Heart right ventricle (tissue), 16 donors: ENCODE measurements around the gene PWWP2B. TPM values are rescaled to one million over a fixed set of nuclear protein-coding genes. Genes with fewer than 3 reads are reported as not detected.

Experiments
- ATAC-seq, 8 donors: fragments of 200-7000 bp; cut with Tn5 transposase; one replicate each; pipeline ENCODE4 v1.9.1; 2020; ENCODE audit warnings: mild to moderate bottlenecking in 8 of 8, moderate library complexity in 8 of 8, moderate number of reproducible peaks in 1 of 8
- DNase-seq, 2 donors: peaks; one replicate each; pipeline ENCODE4 v3.0.0-alpha.2; 2020
- H3K27ac ChIP-seq, 10 donors: fragments of 200-600 bp; sonication (generic) in 2 of 10; one replicate each; pipeline versions ENCODE4 v1.5.0 to v1.8.0; 2020 to 2022; ENCODE audit warnings: mild to moderate bottlenecking in 3 of 10
- H3K27me3 ChIP-seq, 7 donors: fragments of 200-600 bp; one replicate each; pipeline ENCODE4 v1.8.0; 2021 to 2022; ENCODE audit warnings: mild to moderate bottlenecking in 2 of 7
- H3K36me3 ChIP-seq, 9 donors: fragments of 200-600 bp; sonication (generic) in 1 of 9; one replicate each; pipeline versions ENCODE4 v1.5.0 to v1.8.0; 2020 to 2022; ENCODE audit warnings: mild to moderate bottlenecking in 2 of 9
- H3K4me1 ChIP-seq, 9 donors: fragments of 200-600 bp; sonication (generic) in 1 of 9; one replicate each; pipeline versions ENCODE4 v1.5.0 to v1.8.0; 2020 to 2022; ENCODE audit warnings: mild to moderate bottlenecking in 4 of 9
- H3K4me3 ChIP-seq, 10 donors: fragments of 200-600 bp; sonication (generic) in 2 of 10; one replicate each; pipeline versions ENCODE4 v1.5.0 to v1.8.0; 2020 to 2022; ENCODE audit warnings: mild to moderate bottlenecking in 7 of 10, moderate library complexity in 2 of 10
- H3K9me3 ChIP-seq, 11 donors: fragments of 200-600 bp in 10 of 11; sonication (generic) in 2 of 11; one replicate each; pipeline versions ENCODE4 v1.5.0 to v1.8.0; 2013 to 2022; ENCODE audit warnings: mild to moderate bottlenecking in 2 of 11, control low read depth in 1 of 11, moderate library complexity in 1 of 11
- WGBS, 2 donors: extraction: QIAGEN DNeasy Blood & Tissue Kit; methylation state at CpG; one replicate each; pipeline ENCODE4 v1.1.7; 2013; ENCODE audit warnings: inconsistent platforms in 1 of 2; 5-methylcytosine and 5-hydroxymethylcytosine counted together
- intact Hi-C, 10 donors: fragments of 100-400 bp; cut with DNase I; formaldehyde crosslinking; loops; one replicate each; pipeline versions ENCODE4 v1.11.1 to v1.14.2; 2022
- polyA plus RNA-seq, 2 donors: library from polyadenylated mRNA; stranded (reverse); fragments of 200-250 nt; gene quantifications; one replicate each; pipeline ENCODE4 v1.2.3, GENCODE V29; 2013
- total RNA-seq, 10 donors: library from RNA; stranded (reverse); fragmentation: NEBNext Ultra II Directional in 3 of 10; extraction: Animal tissue kit (Norgen Biotek cat#: 25700) in 3 of 10; gene quantifications; one replicate each; pipeline versions ENCODE4 v1.2.1 to v1.2.4, GENCODE V29; 2021 to 2023
- TF ChIP-seq, protein P1 (sequence below), 9 donors: fragments of 200-600 bp; sonication (generic) in 2 of 9; IDR thresholded peaks; one replicate each; pipeline versions ENCODE4 v1.5.0 to v1.8.0; 2021 to 2022; ENCODE audit warnings: antibody characterized with exemption in 9 of 9, mild to moderate bottlenecking in 5 of 9, moderate library complexity in 1 of 9
- donor health status: Arrhythmogenic right ventricular cardiomyopathy.
- donor health status: ischemic (EF 13 %, LVEDD 7.1; RV severe dilation, severe dysfunction).
- donor health status: healthy with polysubstance abuse.
- donor health status: DM: no; HTN: yes; CAD: no.
- donor health status: DM: no; HTN: no; CAD: no.
- donor health status: ischemic (EF 25% LVEDD 6.9; RV normal size, moderate dysfunction).
- donor health status: ischemic (EF 25% LVEDD 5.7; RV mildly dilated, moderate dysfunction).
- donor health status: healthy.
- donor health status: DM: yes; HTN: yes; CAD: no.
- donor health status: Ischemic cardiomyopathy.
- donor health status: ischemic (EF 35%, LVEDD 5.7; RV mildly dilated, moderate dysfunction).
- donor health status: nonischemic (EF 11% LVEDD 7.7; RV severe dilation, severe dysfunction).
- donor health status: DM: yes; HTN: yes; CAD: no.
- donor health status: PGD.
- donor health status: ischemic (EF 29% LVEDD 5.4; RV normal size, mild dysfunction).
- donor health status: nonischemic (EF 23%, LVEDD 6.1; RV moderate dilation, normal function).

Gene PWWP2B
- total and polyA plus RNA-seq, 12 donors: 11.1 to 21.3 (median 15.0) TPM

GRCh38 chr10:132390921-132391675, 5.9 kb upstream of the PWWP2B start:
- TF ChIP-seq, protein P1, sequence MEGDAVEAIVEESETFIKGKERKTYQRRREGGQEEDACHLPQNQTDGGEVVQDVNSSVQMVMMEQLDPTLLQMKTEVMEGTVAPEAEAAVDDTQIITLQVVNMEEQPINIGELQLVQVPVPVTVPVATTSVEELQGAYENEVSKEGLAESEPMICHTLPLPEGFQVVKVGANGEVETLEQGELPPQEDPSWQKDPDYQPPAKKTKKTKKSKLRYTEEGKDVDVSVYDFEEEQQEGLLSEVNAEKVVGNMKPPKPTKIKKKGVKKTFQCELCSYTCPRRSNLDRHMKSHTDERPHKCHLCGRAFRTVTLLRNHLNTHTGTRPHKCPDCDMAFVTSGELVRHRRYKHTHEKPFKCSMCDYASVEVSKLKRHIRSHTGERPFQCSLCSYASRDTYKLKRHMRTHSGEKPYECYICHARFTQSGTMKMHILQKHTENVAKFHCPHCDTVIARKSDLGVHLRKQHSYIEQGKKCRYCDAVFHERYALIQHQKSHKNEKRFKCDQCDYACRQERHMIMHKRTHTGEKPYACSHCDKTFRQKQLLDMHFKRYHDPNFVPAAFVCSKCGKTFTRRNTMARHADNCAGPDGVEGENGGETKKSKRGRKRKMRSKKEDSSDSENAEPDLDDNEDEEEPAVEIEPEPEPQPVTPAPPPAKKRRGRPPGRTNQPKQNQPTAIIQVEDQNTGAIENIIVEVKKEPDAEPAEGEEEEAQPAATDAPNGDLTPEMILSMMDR (IDR thresholded peaks at IDR 0.05): no peak
- no peaks in the 10 kb centered on the region for H3K9me3 ChIP-seq
- H3K27me3 ChIP-seq: no peaks in the 10 kb centered on the region
- ATAC-seq (no peak), DNase-seq (no peak)
- H3K4me3 ChIP-seq: no peak overlapping the region
- no peaks in the 10 kb centered on the region for H3K36me3 ChIP-seq
- no peak overlapping the region for H3K27ac ChIP-seq
- intact Hi-C loops: loop anchor here in 7 of 10 donors (2.0 to 10.0 kb wide), 5 partner anchors 56 to 246 kb away; no protein-coding TSS in a partner anchor
- 74 to 77% methylated on average over 19 of the region's 19 CpGs for WGBS, 2 donors
- peaks cover 3 to 33% (median 24%) of the 10 kb centered on the region in 9 donors for H3K4me1 ChIP-seq

DNA sequence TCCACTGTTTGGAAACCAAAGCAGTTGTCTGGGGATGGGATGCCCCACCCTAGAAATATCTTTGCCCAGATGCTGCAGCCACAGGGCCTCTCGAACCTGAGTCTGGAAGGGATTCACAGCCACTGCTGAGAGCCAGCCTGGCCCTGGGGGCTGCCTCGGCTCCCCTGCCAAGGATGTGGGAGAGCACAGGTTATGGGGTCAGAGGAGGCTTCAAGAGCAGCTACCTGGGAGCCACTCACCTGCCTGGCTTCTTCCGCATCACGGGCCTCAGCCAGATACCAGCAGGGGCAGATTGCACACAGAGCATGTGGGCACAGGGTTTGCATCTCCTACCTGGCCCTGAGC, 5.4 kb upstream of the PWWP2B start:
- intact Hi-C loops: loop anchor here in 7 of 10 donors (2.0 to 10.0 kb wide), 5 partner anchors 55 to 246 kb away; no protein-coding TSS in a partner anchor
- 70 to 79% methylated on average over 4 of the region's 4 CpGs for WGBS, 2 donors
- no peak for DNase-seq
- Histone ChIP-seq H3K4me3 (no peak overlapping the region), H3K27ac (no peak overlapping the region), H3K36me3 (no peaks in the 10 kb centered on the region), H3K4me1 (peaks cover 3 to 30% (median 25%) of the 10 kb centered on the region in 9 donors), H3K9me3 (no peaks in the 10 kb centered on the region), H3K27me3 (no peaks in the 10 kb centered on the region)
- TF ChIP-seq, protein P1 (IDR thresholded peaks at IDR 0.05): no peak
- no peak for ATAC-seq

DNA sequence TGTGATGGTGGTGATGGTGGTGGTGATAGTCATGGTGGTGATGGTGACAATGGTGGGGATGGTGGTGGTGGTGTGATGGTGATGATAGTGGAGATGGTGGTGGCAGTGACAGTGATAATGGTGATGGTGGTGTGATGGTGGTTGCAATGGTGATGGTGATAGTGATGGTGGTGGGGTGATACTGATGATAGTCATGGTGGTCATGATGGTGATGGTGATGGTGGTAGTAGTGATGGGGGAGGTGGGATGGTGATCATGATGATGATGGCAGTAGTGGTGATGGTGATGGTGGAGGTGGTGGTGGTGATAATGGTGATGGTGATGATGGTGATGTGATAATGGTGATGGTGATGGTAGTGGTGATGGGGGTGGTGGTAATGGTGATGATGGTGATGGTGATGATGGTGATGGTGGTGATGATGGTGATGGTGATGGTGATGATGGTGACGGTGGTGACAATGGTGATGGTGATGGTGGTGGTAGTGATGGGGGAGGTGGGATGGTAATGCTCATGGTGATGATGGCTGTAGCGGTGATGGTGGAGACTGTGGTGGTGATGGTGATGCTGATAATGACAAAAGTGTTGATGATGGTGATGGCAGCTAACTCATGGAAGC, 4.7 kb upstream of the PWWP2B start:
- Histone ChIP-seq H3K27me3 (no peaks in the 10 kb centered on the region), H3K27ac (no peak overlapping the region), H3K4me1 (peaks cover 3 to 30% (median 25%) of the 10 kb centered on the region in 9 donors), H3K36me3 (no peaks in the 10 kb centered on the region), H3K9me3 (no peaks in the 10 kb centered on the region), H3K4me3 (no peak overlapping the region)
- 90 to 96% methylated on average over 2 of the region's 2 CpGs for WGBS, 2 donors
- intact Hi-C loops: loop anchor here in 5 of 10 donors (5.0 to 10.0 kb wide), 3 partner anchors 240 to 245 kb away; no protein-coding TSS in a partner anchor
- ATAC-seq: no peak
- DNase-seq: no peak
- TF ChIP-seq, protein P1 (IDR thresholded peaks at IDR 0.05): no peak

GRCh38 chr10:132392811-132393694, 3.9 kb upstream of the PWWP2B start:
- ATAC-seq: no peak
- no peaks in the 10 kb centered on the region for H3K36me3 ChIP-seq
- H3K4me1 ChIP-seq: peaks cover 5 to 32% (median 25%) of the 10 kb centered on the region in 9 donors
- no peak overlapping the region for H3K4me3 ChIP-seq
- no peaks in the 10 kb centered on the region for H3K27me3 ChIP-seq
- intact Hi-C loops: loop anchor here in 5 of 10 donors (5.0 to 10.0 kb wide), 3 partner anchors 239 to 244 kb away; no protein-coding TSS in a partner anchor
- no peaks in the 10 kb centered on the region for H3K9me3 ChIP-seq
- 86 to 87% methylated on average over 12 of the region's 12 CpGs for WGBS, 2 donors
- no peak for DNase-seq
- H3K27ac ChIP-seq: no peak overlapping the region
- TF ChIP-seq, protein P1 (IDR thresholded peaks at IDR 0.05): no peak
